Smooth muscle cell of the pulmonary artery (primary cell): ENCODE results near the gene KANK4. TPM values are rescaled to one million over a fixed set of nuclear protein-coding genes. Genes with fewer than 3 reads are reported as not detected.

Experiments
- total RNA-seq: library from RNA; depleted of rRNA; stranded (reverse); fragments of >200 nt; gene quantifications from 2 replicates; pipeline ENCODE4 v1.2.3, GENCODE V29; 2014

The KANK4 gene
- total RNA-seq, result 0.07 and 5.3 TPM in 2 replicates

GRCh38 chr1:62318756-62319544, at the start of gene KANK4:
Gene KANK4, minus strand, starts transcription at chr1:62319434. Its CDS starts 37,870 bp downstream, at chr1:62281564.

GRCh38 chr1:62194651-62195544, 124.3 kb downstream of the KANK4 start, which contains the start of gene L1TD1:
Gene L1TD1, plus strand, starts transcription at chr1:62194849. Its CDS starts 11,780 bp downstream, at chr1:62206629.

Other genes starting within 250 kb of the KANK4 start
- gene L1TD1, start 124.6 kb downstream of the KANK4 start, total RNA-seq, result 0.13 TPM in 1 of 2 replicates, not detected in the other
- gene USP1, start 117.6 kb upstream of the KANK4 start, total RNA-seq, result 12.6 and 16.0 TPM in 2 replicates